Epithelial cell of proximal tubule (primary cell): ENCODE data around the gene CYBC1. TPM values are rescaled to one million over a fixed set of nuclear protein-coding genes. Genes with fewer than 3 reads are reported as not detected.

Source experiments
- DNase-seq: peaks from one replicate; pipeline ENCODE4 v3.0.0-alpha.2; 2011; ENCODE audit warnings: low read depth
- H3K4me3 ChIP-seq: 2 replicates; pipeline ENCODE4 v1.5.1; 2011; ENCODE audit warnings: low read depth, mild to moderate bottlenecking, low read length
- CTCF ChIP-seq: conservative IDR thresholded peaks from 2 replicates; pipeline ENCODE4 v1.5.1; 2012; ENCODE audit warnings: low read depth, mild to moderate bottlenecking, low read length
- total RNA-seq: library from RNA; depleted of rRNA; stranded (reverse); fragments of >200 nt; gene quantifications from 2 replicates; pipeline ENCODE4 v1.2.3, GENCODE V29; 2015

The CYBC1 gene
- total RNA-seq, 1 donor from 2014 or later, result 78.8 TPM

DNA sequence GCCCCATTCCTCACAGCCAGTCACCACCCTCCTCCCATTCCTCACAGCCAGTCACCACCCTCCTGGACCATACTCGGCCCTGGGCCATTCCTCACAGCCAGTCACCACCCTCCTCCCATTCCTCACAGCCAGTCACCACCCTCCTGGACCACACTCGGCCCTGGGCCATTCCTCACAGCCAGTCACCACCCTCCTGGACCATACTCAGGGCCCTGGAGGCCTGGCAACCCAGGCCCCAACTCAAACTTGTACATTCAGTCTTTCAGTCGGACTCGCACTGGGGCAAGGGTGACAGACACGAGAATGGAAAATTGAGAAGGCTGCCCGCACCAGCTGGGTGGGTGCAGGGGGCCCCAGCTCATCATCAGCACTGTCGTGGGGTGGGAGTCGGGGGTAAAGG is 38.6 kb upstream of the CYBC1 start:
- DNase-seq, result no peak
- no peak for TF ChIP-seq CTCF
- no peak overlapping the region for H3K4me3 ChIP-seq

GRCh38 chr17:82487910-82488309 is 37.4 kb upstream of the CYBC1 start:
- DNase-seq, result no peak
- TF ChIP-seq CTCF, result no peak

GRCh38 chr17:82486231-82487094 is 35.9 kb upstream of the CYBC1 start:
- no peak overlapping the region for H3K4me3 ChIP-seq
- DNase-seq, result no peak
- no peak for TF ChIP-seq CTCF

More at GRCh38 chr17:82487910-82488309, 37.4 kb upstream of the CYBC1 start:
- H3K4me3 ChIP-seq, result no peak overlapping the region

- DNase-seq, result no peak
- no peak overlapping the region for H3K4me3 ChIP-seq
- no peak for TF ChIP-seq CTCF
Observed at GRCh38 chr17:82483836-82484235, 33.3 kb upstream of the CYBC1 start.

DNA sequence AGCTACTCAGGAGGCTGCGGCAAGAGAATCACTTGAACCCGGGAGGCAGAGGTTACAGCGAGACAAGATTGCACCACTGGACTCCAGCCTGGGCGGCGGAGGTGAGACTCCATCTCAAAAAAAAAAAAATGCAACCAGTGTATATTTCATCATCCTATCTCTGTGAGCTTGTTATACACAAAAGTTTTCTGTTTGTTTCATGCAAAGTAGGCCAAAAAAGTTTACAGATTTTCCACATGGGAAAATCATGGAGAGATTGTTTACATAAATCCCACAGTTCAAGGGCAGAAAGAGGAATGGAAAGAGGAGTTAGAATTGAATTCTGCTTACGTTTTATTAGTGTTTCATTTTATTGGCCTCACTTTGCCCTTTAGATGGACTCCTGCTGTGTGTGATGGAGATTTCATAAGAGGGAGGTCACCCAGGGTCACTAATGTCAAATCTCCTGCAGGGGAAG is 32.7 kb upstream of the CYBC1 start:
- no peak overlapping the region for H3K4me3 ChIP-seq
- DNase-seq, result no peak
- no peak for TF ChIP-seq CTCF

DNA sequence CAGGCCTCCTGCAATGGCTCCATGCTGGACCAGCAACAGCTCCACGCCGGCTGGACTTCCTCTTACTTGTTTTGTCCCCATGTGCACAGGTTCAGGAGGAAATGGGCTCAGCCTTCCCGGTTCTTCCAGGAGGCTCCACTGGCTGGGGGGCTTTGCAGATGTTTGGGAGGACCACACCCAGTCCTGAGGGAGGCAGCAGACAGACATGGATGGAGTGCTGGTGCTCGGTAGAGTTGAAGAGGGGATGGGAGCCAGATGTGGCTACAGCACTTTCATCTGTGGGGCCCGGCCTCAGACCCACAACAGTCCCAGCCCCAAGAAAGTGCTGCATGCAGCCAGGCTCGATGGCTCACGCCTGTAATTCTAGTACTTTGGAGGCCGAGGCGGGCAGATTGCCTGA is 29.8 kb upstream of the CYBC1 start:
- H3K4me3 ChIP-seq, result no peak overlapping the region
- TF ChIP-seq CTCF, result no peak
- no peak for DNase-seq

DNA sequence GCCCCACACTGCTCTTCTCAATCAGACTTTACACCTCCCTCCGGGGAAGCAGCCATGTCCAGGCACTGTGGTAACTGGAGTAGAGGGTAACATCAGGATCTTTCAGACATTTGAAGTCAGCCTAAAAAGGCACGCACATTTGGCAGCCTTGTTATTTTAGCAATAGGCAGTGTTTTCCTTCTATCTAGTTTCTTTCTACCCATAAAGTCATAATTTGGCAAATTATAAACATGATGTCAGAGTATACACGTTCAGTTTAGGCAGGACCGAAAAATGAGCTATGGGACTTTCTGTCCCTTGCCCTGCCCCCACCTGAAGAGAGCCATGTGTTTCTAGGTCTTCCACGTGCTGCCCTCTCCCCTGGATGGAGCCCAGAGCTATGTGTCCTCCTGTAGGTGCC is 29.1 kb upstream of the CYBC1 start:
- no peak for DNase-seq
- no peak overlapping the region for H3K4me3 ChIP-seq
- no peak for TF ChIP-seq CTCF
